GM19452 (cell line): ENCODE measurements around the gene COLGALT1.
A peak's percentile ranks its signal among the peaks of the same experiment; 100 is the strongest.
"Not testable (repeated sequence)": the region's sequence is repeated elsewhere in the genome, so short reads cannot be mapped to it uniquely, and the experiment has no call there.

Experiments used
- ATAC-seq: cut with Tn5 transposase; IDR thresholded peaks from one replicate; pipeline ENCODE4 v1.9.1; 2021; ENCODE audit not compliant: unreplicated experiment

COLGALT1 gene

GRCh38 chr19:17555480-17555928 lies at the start of gene COLGALT1:
Gene COLGALT1, plus strand, starts transcription at chr19:17555649. Its CDS starts 65 bp downstream, at chr19:17555714.
- peak; percentile 89 for ATAC-seq

GRCh38 chr19:17506745-17507144 lies 48.7 kb upstream of the COLGALT1 start:
- ATAC-seq, result no peak

- ATAC-seq, result not testable (repeated sequence)
These were observed 46.9 kb upstream of the COLGALT1 start for GRCh38 chr19:17508558-17508933.

- no peak for ATAC-seq
These were observed 45.0 kb upstream of the COLGALT1 start for GRCh38 chr19:17510220-17510993.

GRCh38 chr19:17511724-17512573 lies 43.5 kb upstream of the COLGALT1 start:
- ATAC-seq, result peak; percentile 56

DNA sequence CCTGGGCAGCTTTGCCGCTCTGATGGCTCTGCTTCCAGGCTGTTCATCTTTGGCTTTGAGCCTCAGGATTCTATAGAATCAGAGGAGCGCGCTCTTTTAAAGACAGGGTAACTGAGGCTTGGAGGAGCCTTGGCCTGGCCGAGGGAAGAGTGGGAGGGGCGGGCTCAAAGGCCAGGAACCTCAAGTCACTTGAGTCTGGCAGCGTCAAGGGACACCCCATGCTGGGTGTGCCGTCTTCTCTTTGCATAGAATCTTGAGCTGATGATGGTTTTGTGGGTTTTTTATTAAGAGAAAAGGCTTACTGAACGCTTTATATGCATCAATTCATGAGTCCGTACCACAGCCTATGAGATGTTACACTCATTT lies 42.9 kb upstream of the COLGALT1 start:
- no peak for ATAC-seq

GRCh38 chr19:17515408-17516149 lies 39.9 kb upstream of the COLGALT1 start:
- no peak for ATAC-seq

DNA sequence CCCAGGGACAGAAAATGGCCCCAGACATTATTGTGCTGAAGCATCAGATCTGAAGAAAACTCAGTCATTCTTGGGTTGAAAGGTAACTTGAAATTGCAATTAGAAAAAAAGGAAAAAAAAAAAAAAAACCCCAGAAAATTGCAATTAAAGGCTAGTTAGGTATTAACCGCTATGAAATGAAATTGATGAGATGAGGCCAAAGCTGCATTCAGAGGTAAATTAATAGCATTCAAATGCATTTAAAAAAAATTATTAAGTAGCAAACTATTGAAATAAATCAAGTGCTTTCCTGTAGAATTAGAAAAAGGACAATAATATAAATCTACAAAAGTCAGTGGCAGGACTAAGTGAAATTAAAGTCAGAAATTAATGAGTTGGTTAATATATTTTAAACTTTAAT lies 37.6 kb upstream of the COLGALT1 start:
- no peak for ATAC-seq

- ATAC-seq, result not testable (repeated sequence)
These were observed 36.8 kb upstream of the COLGALT1 start for GRCh38 chr19:17518654-17519053.

DNA sequence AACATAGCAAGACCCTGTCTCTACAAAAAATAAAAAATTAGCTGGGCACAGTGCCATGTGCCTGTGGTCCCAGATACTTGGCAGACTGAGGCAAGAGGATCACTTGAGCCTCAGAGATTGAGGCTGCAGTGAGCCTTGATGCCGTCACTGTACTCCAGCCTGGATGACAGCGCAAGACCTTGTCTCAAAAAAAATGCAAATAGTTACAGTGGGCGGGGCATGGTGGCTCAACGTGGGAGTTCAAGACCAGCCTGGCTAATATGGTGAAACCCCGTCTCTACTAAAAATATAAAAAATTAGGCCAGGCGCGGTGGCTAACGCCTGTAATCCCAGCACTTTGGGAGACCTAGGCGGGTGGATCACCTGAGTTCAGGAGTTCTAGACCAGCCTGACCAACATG lies 35.5 kb upstream of the COLGALT1 start:
- no peak for ATAC-seq

- ATAC-seq, result no peak
These were observed 34.6 kb upstream of the COLGALT1 start for GRCh38 chr19:17520865-17521264.

DNA sequence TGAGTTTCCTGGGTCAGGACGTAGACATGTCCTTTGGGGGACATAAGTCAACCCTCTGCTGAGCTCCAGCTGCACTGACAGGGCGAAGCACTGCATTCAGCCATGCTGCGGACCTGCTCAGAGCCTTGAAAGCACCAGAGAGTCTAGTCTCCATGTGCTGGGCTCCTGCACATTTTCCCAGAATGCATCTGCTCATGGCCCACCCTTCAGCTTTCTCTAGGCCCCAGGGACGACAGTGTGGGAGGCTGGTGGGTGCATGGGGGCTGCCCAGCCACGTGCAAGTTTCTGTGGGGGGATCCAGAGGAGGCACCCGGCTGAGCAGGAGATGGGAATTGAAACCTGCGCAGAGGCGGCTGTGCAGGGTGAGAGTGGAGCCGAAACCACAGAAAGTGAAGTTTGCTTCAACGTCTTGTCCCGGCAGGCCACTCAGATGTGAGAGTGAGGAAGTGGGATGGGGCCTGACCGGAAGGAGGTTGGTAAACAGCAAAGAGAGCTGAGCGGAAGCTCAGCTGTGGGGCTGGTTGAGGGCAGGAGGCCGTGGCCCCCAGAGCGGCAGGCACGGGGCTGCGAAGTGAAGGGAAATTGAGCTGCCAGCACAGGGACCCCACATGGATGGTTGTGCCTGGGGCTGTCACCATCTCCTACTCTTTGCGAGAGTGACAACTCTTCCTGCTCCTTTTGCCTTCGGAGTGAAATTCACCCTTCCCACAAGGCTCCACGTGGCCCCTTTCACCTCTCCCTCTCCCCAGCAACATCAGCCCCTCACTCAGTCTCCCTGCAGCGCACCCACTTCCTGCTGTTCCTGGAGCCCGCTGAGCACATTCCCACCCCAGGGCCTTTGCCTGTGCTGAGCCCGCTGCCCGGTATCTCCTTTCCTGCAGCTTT lies 32.2 kb upstream of the COLGALT1 start:
- peak; percentile 73 for ATAC-seq

DNA sequence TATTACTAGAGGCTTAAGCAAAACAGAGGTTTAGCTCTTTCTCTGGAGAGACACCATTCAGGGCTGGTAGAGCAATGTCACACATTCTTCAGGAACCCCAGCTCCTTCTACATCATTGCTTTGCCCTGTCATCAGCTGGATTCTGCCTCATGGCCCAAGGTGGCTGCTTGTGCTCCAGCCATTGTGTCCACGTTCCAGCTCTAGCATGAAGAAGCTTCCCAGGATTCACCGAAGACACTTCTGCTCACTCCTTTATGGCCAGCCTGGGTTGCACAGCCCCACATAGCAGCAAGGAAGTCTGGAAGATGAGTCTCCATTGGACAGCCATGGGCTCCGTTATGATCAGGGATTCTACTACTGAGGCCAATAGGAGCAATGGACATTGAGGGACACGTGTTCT lies 30.8 kb upstream of the COLGALT1 start:
- ATAC-seq, result no peak

DNA sequence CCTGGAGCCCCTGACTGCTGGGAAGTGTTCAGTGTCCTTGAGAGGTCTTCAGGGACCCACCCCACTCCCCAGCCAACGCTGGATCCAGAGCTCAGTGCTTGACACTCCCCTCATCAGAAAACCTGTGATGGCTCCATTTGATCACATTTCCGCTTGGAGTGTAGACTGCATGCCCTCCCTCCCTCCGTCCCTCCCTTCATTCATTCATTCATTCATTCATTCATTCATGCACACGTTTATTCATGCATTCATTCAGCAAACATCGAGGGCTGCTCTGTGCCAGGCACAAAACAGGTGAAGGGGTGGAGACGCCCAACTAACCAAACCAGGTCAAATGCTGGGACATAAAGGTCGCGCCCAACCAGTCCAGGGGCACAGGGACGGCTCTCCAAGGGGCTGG lies 30.3 kb upstream of the COLGALT1 start:
- ATAC-seq, result no peak

- ATAC-seq, result no peak
These were observed 28.5 kb upstream of the COLGALT1 start for GRCh38 chr19:17526922-17527321.

DNA sequence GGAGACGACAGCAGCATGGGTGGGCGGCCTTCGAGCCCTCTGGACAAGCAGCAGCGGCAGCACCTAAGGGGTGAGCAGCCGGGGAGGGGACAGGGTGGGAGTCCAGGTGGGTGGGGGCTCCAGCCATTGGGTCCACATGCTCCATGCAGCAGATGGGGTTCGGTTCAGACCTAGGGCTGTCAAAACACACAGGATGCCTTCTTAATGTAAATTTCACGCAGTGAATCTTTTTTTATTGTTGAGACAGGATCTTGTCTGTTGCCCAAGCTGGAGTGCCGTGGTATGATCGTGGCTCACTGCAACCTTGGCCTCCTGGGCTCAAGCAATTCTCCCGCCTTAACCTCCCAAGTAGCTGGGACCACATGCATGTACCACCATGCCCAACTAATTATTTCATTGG lies 28.1 kb upstream of the COLGALT1 start:
- no peak for ATAC-seq

DNA sequence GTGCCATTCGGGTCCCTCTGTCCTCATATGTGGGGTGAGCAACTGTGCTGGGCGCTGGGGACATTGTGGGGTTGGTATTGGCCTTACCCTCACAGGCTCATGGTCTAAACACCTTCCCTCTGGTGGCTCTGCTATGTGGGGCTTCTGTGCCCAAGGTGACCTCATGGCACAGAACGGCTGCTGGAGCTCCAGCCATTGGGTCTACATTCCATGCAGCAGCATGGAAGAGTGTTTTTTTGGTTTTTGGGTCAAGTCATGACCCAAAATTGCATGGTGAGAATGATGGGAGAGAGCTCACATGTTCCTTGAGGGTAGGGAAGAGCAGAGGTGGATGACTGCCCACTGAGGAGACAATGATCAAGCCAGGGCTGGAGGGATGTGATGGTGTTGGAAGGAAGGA lies 26.8 kb upstream of the COLGALT1 start:
- no peak for ATAC-seq

DNA sequence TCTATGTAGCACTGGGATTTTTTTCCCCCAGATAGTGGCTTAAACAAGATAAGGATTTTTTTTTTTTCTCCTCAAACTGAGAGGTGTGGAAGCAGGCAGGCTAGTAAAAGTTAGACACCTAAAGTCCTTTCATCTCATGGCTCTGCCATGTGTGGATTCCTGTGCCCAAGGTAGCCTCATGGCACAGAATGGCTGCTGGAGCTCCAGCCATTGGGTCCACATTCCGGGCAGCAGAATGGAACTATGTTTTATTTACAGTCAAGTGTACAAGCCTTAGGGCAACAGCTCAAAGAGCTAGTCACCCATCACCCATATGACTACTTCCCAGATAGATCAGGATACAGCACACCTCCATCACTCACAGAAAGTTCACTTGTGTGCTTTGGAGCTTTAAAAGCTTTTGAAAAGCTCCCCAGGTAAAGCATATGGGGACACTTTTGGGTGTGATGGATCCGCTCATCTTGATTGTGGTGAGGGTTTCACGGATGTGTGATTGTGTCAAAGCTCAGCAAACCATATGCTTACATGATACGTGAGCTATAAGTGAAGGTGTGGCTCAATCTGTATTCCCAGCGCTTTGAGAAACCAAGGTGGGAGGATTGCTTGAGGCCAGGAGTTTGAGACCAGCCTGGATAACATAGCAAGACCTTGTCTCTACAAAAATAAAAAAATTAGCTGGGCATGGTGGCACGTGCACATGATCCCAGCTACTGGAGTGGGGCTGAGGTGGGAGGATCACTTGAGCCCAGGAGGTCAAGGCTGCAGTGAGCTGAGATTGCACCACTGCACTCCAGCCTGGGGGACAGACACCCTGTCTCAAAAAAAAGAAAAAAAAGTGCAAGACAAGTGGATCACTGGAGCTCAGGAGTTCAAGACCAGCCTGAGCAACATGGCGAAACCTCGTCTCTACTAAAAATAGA lies 25.9 kb upstream of the COLGALT1 start:
- ATAC-seq, result no peak

GRCh38 chr19:17530586-17530985 lies 24.9 kb upstream of the COLGALT1 start:
- ATAC-seq, result no peak
